ENCODE results near the gene NAV2.

NAV2 gene

GRCh38 chr11:19770277-19770676, 57.6 kb downstream of the NAV2 start:
- no peak overlapping the region for H3K4me3 ChIP-seq (ENCODE audit: low read depth in 1 of 2, low read length in 2 of 2)
- ATAC-seq (ENCODE audit: insufficient read depth, low read depth) (no peak), DNase-seq (no peak)
- H4K20me1 ChIP-seq (ENCODE audit: insufficient read depth, low read length), result no peaks in the 10 kb centered on the region
- no peaks in the 10 kb centered on the region for H3K4me1 ChIP-seq (ENCODE audit: insufficient read depth, low read length)
- no peaks in the 10 kb centered on the region for H3K9me3 ChIP-seq (ENCODE audit: insufficient read depth, low read length, severe bottlenecking)
- no peaks in the 10 kb centered on the region for H3K79me2 ChIP-seq (ENCODE audit: insufficient read depth, low read length)
- no peak overlapping the region for H3K27ac ChIP-seq (ENCODE audit: low read length)
- peaks cover 8% of the 10 kb centered on the region for H3K27me3 ChIP-seq (ENCODE audit: insufficient read depth, low read length, poor library complexity)
- TF ChIP-seq CTCF (IDR thresholded peaks at IDR 0.05; ENCODE audit: borderline replicate concordance, extremely low read depth, low read length, poor library complexity, severe bottlenecking), result no peak
- TF ChIP-seq EZH2 (IDR thresholded peaks at IDR 0.05; ENCODE audit: borderline replicate concordance, low read depth, low read length, severe bottlenecking), result no peak
- no peak overlapping the region for H3K9ac ChIP-seq (ENCODE audit: low read depth, low read length)
- no peak overlapping the region for H2AFZ ChIP-seq (ENCODE audit: low read depth, low read length)
- no peak overlapping the region for H3K4me2 ChIP-seq (ENCODE audit: insufficient read depth, low read length)
- H3K36me3 ChIP-seq (ENCODE audit: insufficient read depth, low read length), result no peaks in the 10 kb centered on the region

- H3K27me3 ChIP-seq (ENCODE audit: insufficient read depth, low read length, poor library complexity), result peaks cover 8% of the 10 kb centered on the region
- no peak for TF ChIP-seq EZH2 (IDR thresholded peaks at IDR 0.05; ENCODE audit: borderline replicate concordance, low read depth, low read length, severe bottlenecking)
- TF ChIP-seq CTCF (IDR thresholded peaks at IDR 0.05; ENCODE audit: borderline replicate concordance, extremely low read depth, low read length, poor library complexity, severe bottlenecking), result no peak
- no peak overlapping the region for H3K27ac ChIP-seq (ENCODE audit: low read length)
- no peak overlapping the region for H3K4me3 ChIP-seq (ENCODE audit: low read depth in 1 of 2, low read length in 2 of 2)
- DNase-seq (no peak), ATAC-seq (ENCODE audit: insufficient read depth, low read depth) (no peak)
- no peaks in the 10 kb centered on the region for H4K20me1 ChIP-seq (ENCODE audit: insufficient read depth, low read length)
- H2AFZ ChIP-seq (ENCODE audit: low read depth, low read length), result no peak overlapping the region
- H3K79me2 ChIP-seq (ENCODE audit: insufficient read depth, low read length), result no peaks in the 10 kb centered on the region
- H3K4me1 ChIP-seq (ENCODE audit: insufficient read depth, low read length), result no peaks in the 10 kb centered on the region
- H3K36me3 ChIP-seq (ENCODE audit: insufficient read depth, low read length), result no peaks in the 10 kb centered on the region
- no peak overlapping the region for H3K9ac ChIP-seq (ENCODE audit: low read depth, low read length)
- no peaks in the 10 kb centered on the region for H3K9me3 ChIP-seq (ENCODE audit: insufficient read depth, low read length, severe bottlenecking)
- H3K4me2 ChIP-seq (ENCODE audit: insufficient read depth, low read length), result no peak overlapping the region
Measured at GRCh38 chr11:19771463-19771862, 58.8 kb downstream of the NAV2 start.

- H2AFZ ChIP-seq (ENCODE audit: low read depth, low read length), result no peak overlapping the region
- H3K4me1 ChIP-seq (ENCODE audit: insufficient read depth, low read length), result no peaks in the 10 kb centered on the region
- TF ChIP-seq CTCF (IDR thresholded peaks at IDR 0.05; ENCODE audit: borderline replicate concordance, extremely low read depth, low read length, poor library complexity, severe bottlenecking), result no peak
- no peak for TF ChIP-seq EZH2 (IDR thresholded peaks at IDR 0.05; ENCODE audit: borderline replicate concordance, low read depth, low read length, severe bottlenecking)
- H3K27ac ChIP-seq (ENCODE audit: low read length), result no peak overlapping the region
- H4K20me1 ChIP-seq (ENCODE audit: insufficient read depth, low read length), result no peaks in the 10 kb centered on the region
- DNase-seq, result no peak
- peaks cover 8% of the 10 kb centered on the region for H3K27me3 ChIP-seq (ENCODE audit: insufficient read depth, low read length, poor library complexity)
- no peaks in the 10 kb centered on the region for H3K79me2 ChIP-seq (ENCODE audit: insufficient read depth, low read length)
- ATAC-seq (ENCODE audit: insufficient read depth, low read depth), result no peak
- no peak overlapping the region for H3K4me2 ChIP-seq (ENCODE audit: insufficient read depth, low read length)
- no peaks in the 10 kb centered on the region for H3K9me3 ChIP-seq (ENCODE audit: insufficient read depth, low read length, severe bottlenecking)
- H3K9ac ChIP-seq (ENCODE audit: low read depth, low read length), result no peak overlapping the region
- H3K4me3 ChIP-seq (ENCODE audit: low read depth in 1 of 2, low read length in 2 of 2), result no peak overlapping the region
- H3K36me3 ChIP-seq (ENCODE audit: insufficient read depth, low read length), result no peaks in the 10 kb centered on the region
Measured at GRCh38 chr11:19772480-19772879, 59.8 kb downstream of the NAV2 start.

GRCh38 chr11:19774329-19774728, 61.7 kb downstream of the NAV2 start:
- DNase-seq, result no peak
- no peaks in the 10 kb centered on the region for H3K9me3 ChIP-seq (ENCODE audit: insufficient read depth, low read length, severe bottlenecking)
- H3K27me3 ChIP-seq (ENCODE audit: insufficient read depth, low read length, poor library complexity), result peaks cover 12% of the 10 kb centered on the region
- no peak for ATAC-seq (ENCODE audit: insufficient read depth, low read depth)
- TF ChIP-seq EZH2 (IDR thresholded peaks at IDR 0.05; ENCODE audit: borderline replicate concordance, low read depth, low read length, severe bottlenecking) (no peak), CTCF (IDR thresholded peaks at IDR 0.05; ENCODE audit: borderline replicate concordance, extremely low read depth, low read length, poor library complexity, severe bottlenecking) (no peak)
- H3K4me3 ChIP-seq (ENCODE audit: low read depth in 1 of 2, low read length in 2 of 2), result no peak overlapping the region
- H2AFZ ChIP-seq (ENCODE audit: low read depth, low read length), result no peak overlapping the region
- no peaks in the 10 kb centered on the region for H3K36me3 ChIP-seq (ENCODE audit: insufficient read depth, low read length)
- no peaks in the 10 kb centered on the region for H3K4me1 ChIP-seq (ENCODE audit: insufficient read depth, low read length)
- H3K79me2 ChIP-seq (ENCODE audit: insufficient read depth, low read length), result no peaks in the 10 kb centered on the region
- H3K9ac ChIP-seq (ENCODE audit: low read depth, low read length), result no peak overlapping the region
- H3K27ac ChIP-seq (ENCODE audit: low read length), result no peak overlapping the region
- H3K4me2 ChIP-seq (ENCODE audit: insufficient read depth, low read length), result no peak overlapping the region
- no peaks in the 10 kb centered on the region for H4K20me1 ChIP-seq (ENCODE audit: insufficient read depth, low read length)

All from DND-41 (cell line).